NCI-H2171 (cell line): ENCODE results near the gene SPATA7.

Experiments used
- DNase-seq: peaks from one replicate; lab custom pipeline; 2025; lab: John Stamatoyannopoulos, UW

Gene SPATA7

GRCh38 chr14:88482524-88482923, 97.1 kb downstream of the SPATA7 start:
- no peak for DNase-seq
